WTC11 (cell line): ENCODE data around the gene RNF17. TPM values are rescaled to one million over a fixed set of nuclear protein-coding genes. Genes with fewer than 3 reads are reported as not detected.

Source experiments
- ATAC-seq: fragments of 200-7000 bp; cut with Tn5 transposase; 2 replicates; pipeline ENCODE4 v1.10.0; 2021; ENCODE audit warnings: mild to moderate bottlenecking, moderate library complexity
- CTCF ChIA-PET: fragments of 300-600 bp; sonication (Branson Sonifier 250); formaldehyde crosslinking; loops from one replicate; lab custom pipeline; 2021; ENCODE audit warnings: antibody characterized with exemption; lab: Charles Lee
- POLR2A ChIA-PET: fragments of 350-600 bp; sonication (Branson Sonifier 250); formaldehyde crosslinking; loops from one replicate; lab custom pipeline; 2021; ENCODE audit warnings: antibody characterized with exemption; lab: Charles Lee
- DNase-seq: peaks from one replicate; pipeline ENCODE4 v3.0.0; 2021; ENCODE audit warnings: low spot score
- H3K27ac Mint-ChIP-seq: 2 replicates; pipeline ENCODE4 v1.8.0; 2021; ENCODE audit warnings: mixed read lengths
- H3K27me3 Mint-ChIP-seq: 2 replicates; pipeline ENCODE4 v1.8.0; 2021; ENCODE audit warnings: low read depth, mild to moderate bottlenecking, moderate library complexity, mixed read lengths
- H3K36me3 Mint-ChIP-seq: 2 replicates; pipeline ENCODE4 v1.8.0; 2021; ENCODE audit warnings: mixed read lengths
- H3K4me1 Mint-ChIP-seq: 2 replicates; pipeline ENCODE4 v1.8.0; 2022; ENCODE audit warnings: mixed read lengths
- H3K4me3 Mint-ChIP-seq: 2 replicates; pipeline ENCODE4 v1.8.0; 2021; ENCODE audit warnings: mild to moderate bottlenecking, moderate library complexity, mixed read lengths
- H3K9me3 Mint-ChIP-seq: 2 replicates; pipeline ENCODE4 v1.8.0; 2021; ENCODE audit warnings: mixed read lengths
- AFF4 ChIP-seq: sonication (generic); formaldehyde crosslinking; IDR thresholded peaks from 2 replicates; pipeline ENCODE4 v1.8.1; 2023; ENCODE audit warnings: mild to moderate bottlenecking, missing genetic modification reagents, borderline replicate concordance
- ATF1 ChIP-seq: sonication (generic); formaldehyde crosslinking; IDR thresholded peaks from 2 replicates; pipeline ENCODE4 v1.8.1; 2023; ENCODE audit warnings: mild to moderate bottlenecking, moderate library complexity, missing genetic modification reagents
- CDX4 ChIP-seq: fragments of 250-450 bp; sonication (Bioruptor Pico); IDR thresholded peaks from 2 replicates; pipeline ENCODE4 v1.9.0; 2021; ENCODE audit warnings: moderate library complexity, mild to moderate bottlenecking, inconsistent platforms, borderline replicate concordance
- E2F1 ChIP-seq: sonication (generic); formaldehyde crosslinking; IDR thresholded peaks from 2 replicates; pipeline ENCODE4 v1.8.0; 2022; ENCODE audit warnings: mild to moderate bottlenecking, missing genetic modification reagents
- E2F5 ChIP-seq: sonication (generic); formaldehyde crosslinking; IDR thresholded peaks from 2 replicates; pipeline ENCODE4 v1.8.1; 2022; ENCODE audit warnings: mild to moderate bottlenecking, moderate library complexity, missing genetic modification reagents
- EMX1 ChIP-seq: fragments of 250-450 bp; sonication (Bioruptor Pico); IDR thresholded peaks from 2 replicates; pipeline ENCODE4 v1.8.0; 2021; ENCODE audit warnings: mild to moderate bottlenecking
- ERG ChIP-seq: fragments of 250-450 bp; sonication (Bioruptor Pico); IDR thresholded peaks from 2 replicates; pipeline ENCODE4 v1.8.0; 2021; ENCODE audit warnings: mild to moderate bottlenecking
- FOXP1 ChIP-seq: sonication (generic); formaldehyde crosslinking; IDR thresholded peaks from 2 replicates; pipeline ENCODE4 v1.8.0; 2022; ENCODE audit warnings: missing genetic modification reagents, mild to moderate bottlenecking, moderate library complexity, borderline replicate concordance
- HMGXB4 ChIP-seq: sonication (generic); formaldehyde crosslinking; IDR thresholded peaks from 2 replicates; pipeline ENCODE4 v1.8.1; 2023; ENCODE audit warnings: mild to moderate bottlenecking, moderate library complexity, missing genetic modification reagents
- JUN ChIP-seq: sonication (generic); formaldehyde crosslinking; IDR thresholded peaks from 2 replicates; pipeline ENCODE4 v1.8.0; 2023; ENCODE audit warnings: mild to moderate bottlenecking, missing genetic modification reagents
- SOX15 ChIP-seq: fragments of 250-450 bp; sonication (Bioruptor Pico); IDR thresholded peaks from 2 replicates; pipeline ENCODE4 v1.9.0; 2021; ENCODE audit warnings: mild to moderate bottlenecking
- SP1 ChIP-seq: sonication (generic); formaldehyde crosslinking; conservative IDR thresholded peaks from 2 replicates; pipeline ENCODE4 v1.8.1; 2022; ENCODE audit warnings: missing genetic modification reagents
- TCF7 ChIP-seq: sonication (generic); formaldehyde crosslinking; IDR thresholded peaks from 2 replicates; pipeline ENCODE4 v1.8.0; 2022; ENCODE audit warnings: mild to moderate bottlenecking, low read depth, missing genetic modification reagents, moderate library complexity
- TP53 ChIP-seq: sonication (generic); formaldehyde crosslinking; IDR thresholded peaks from 2 replicates; pipeline ENCODE4 v1.8.1; 2023; ENCODE audit warnings: mild to moderate bottlenecking, missing genetic modification reagents
- ZNF281 ChIP-seq: sonication (generic); formaldehyde crosslinking; IDR thresholded peaks from 2 replicates; pipeline ENCODE4 v1.8.0; 2023; ENCODE audit warnings: mild to moderate bottlenecking, missing genetic modification reagents
- ZNF317 ChIP-seq: sonication (generic); formaldehyde crosslinking; IDR thresholded peaks from 2 replicates; pipeline ENCODE4 v1.8.1; 2023; ENCODE audit warnings: low read depth, mild to moderate bottlenecking, moderate library complexity, missing genetic modification reagents, borderline replicate concordance
- ZNF423 ChIP-seq: fragments of 250-450 bp; sonication (Bioruptor Pico); IDR thresholded peaks from 2 replicates; pipeline ENCODE4 v2.1.2; 2022; ENCODE audit warnings: mild to moderate bottlenecking, moderate library complexity
- total RNA-seq: library from RNA; stranded (reverse); gene quantifications from 3 replicates; pipeline ENCODE4 v1.2.3, GENCODE V29; 2021

RNF17 gene
- total RNA-seq, 1 experiment from 2014 or later: not detected

- POLR2A ChIA-PET: no interaction called here
- no peaks in the 10 kb centered on the region for H3K9me3 Mint-ChIP-seq
- H3K27me3 Mint-ChIP-seq: no peaks in the 10 kb centered on the region
- no peak for TF ChIP-seq TCF7 (CRISPR knock-in tag)
- TF ChIP-seq ZNF281 (CRISPR knock-in tag): no peak
- no peak for TF ChIP-seq ATF1 (CRISPR knock-in tag)
- TF ChIP-seq ERG (CRISPR knock-in tag): no peak
- no peak for TF ChIP-seq ZNF423 (CRISPR knock-in tag)
- no peak overlapping the region for H3K27ac Mint-ChIP-seq
- H3K4me1 Mint-ChIP-seq: no peaks in the 10 kb centered on the region
- DNase-seq (no peak), ATAC-seq (no peak)
- CTCF ChIA-PET: interaction anchor here (1.6 kb wide), 1 partner anchor 134 kb away, joined by 3 read pairs; no protein-coding TSS in a partner anchor
- H3K4me3 Mint-ChIP-seq: no peak overlapping the region
- H3K36me3 Mint-ChIP-seq: no peaks in the 10 kb centered on the region
These were observed 87.6 kb downstream of the RNF17 start for GRCh38 chr13:24851546-24851945.

GRCh38 chr13:24854311-24854710 is 90.3 kb downstream of the RNF17 start:
- Mint-ChIP-seq H3K4me3 (no peak overlapping the region), H3K27me3 (no peaks in the 10 kb centered on the region), H3K4me1 (no peaks in the 10 kb centered on the region), H3K36me3 (no peaks in the 10 kb centered on the region), H3K9me3 (no peaks in the 10 kb centered on the region), H3K27ac (no peak overlapping the region)
- DNase-seq (no peak), ATAC-seq (no peak)
- ChIA-PET POLR2A (no interaction called here), CTCF (no interaction called here)
- TF ChIP-seq EMX1 (CRISPR knock-in tag) (no peak), ZNF281 (CRISPR knock-in tag) (no peak), FOXP1 (CRISPR knock-in tag) (no peak), SOX15 (CRISPR knock-in tag) (no peak), E2F5 (CRISPR knock-in tag) (no peak), ZNF317 (CRISPR knock-in tag) (no peak), JUN (CRISPR knock-in tag) (no peak), E2F1 (CRISPR knock-in tag) (no peak), HMGXB4 (no peak), ERG (CRISPR knock-in tag) (no peak), AFF4 (CRISPR knock-in tag) (no peak), SP1 (CRISPR knock-in tag) (no peak), CDX4 (CRISPR knock-in tag) (no peak), TP53 (no peak)
